T-helper 22 cell (primary cell): ENCODE measurements around the gene KIRREL3.
"Not testable (repeated sequence)": the region's sequence is repeated elsewhere in the genome, so short reads cannot be mapped to it uniquely, and the experiment has no call there.

Experiments
- DNase-seq: peaks from one replicate; pipeline ENCODE4 v3.0.0-alpha.2; 2020; ENCODE audit warnings: low read depth

KIRREL3 gene

GRCh38 chr11:126404367-126404766 lies 596.2 kb downstream of the KIRREL3 start:
- DNase-seq: no peak

GRCh38 chr11:126403658-126404057 lies 596.9 kb downstream of the KIRREL3 start:
- no peak for DNase-seq

DNA sequence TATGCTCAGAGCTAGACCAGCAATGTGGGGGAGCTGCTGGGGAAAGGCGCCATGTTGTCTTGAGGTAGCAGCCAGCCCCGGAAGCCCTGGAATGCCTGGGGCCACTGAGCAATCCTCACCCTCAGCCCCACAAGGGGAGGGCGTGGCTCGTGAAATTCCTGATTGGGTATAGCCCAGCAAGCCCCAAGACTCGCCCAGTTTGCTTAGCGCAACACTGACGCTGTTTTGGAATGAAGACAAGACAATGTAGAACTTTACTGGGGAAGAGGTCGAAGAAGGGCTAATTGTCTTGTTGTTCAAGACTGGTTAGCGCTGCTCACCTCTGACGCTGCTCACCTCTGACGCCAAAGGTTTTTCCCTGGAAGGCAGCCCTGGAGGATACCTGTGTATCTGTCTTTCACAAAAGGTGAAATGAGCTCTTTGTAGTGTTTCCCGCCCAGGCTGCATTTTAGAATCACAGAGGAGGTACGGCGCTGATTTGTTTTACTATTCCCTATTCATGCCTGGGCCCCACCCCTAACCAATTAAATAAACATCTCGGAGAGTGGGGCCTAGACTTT lies 597.5 kb downstream of the KIRREL3 start:
- DNase-seq: no peak

GRCh38 chr11:126400479-126400878 lies 600.1 kb downstream of the KIRREL3 start:
- no peak for DNase-seq

DNA sequence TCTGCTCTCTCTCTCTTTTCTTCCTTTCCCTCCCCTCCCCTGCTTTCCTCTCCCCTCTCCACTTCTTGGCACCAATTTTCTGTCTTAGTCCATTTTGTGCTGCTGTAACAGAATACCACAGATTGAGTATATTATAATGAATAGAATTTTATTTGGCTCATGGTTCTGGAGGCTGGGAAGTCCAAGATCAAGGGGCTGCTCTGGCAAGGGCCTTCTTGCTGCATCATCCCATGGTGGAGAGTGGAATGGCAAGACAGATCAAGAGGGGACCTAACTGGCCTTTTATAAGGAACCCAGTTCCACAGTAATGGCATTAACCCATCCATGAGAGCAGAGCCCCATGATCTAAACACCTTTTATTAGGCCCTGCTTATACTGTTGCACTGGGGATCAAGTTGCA lies 600.6 kb downstream of the KIRREL3 start:
- DNase-seq: no peak

DNA sequence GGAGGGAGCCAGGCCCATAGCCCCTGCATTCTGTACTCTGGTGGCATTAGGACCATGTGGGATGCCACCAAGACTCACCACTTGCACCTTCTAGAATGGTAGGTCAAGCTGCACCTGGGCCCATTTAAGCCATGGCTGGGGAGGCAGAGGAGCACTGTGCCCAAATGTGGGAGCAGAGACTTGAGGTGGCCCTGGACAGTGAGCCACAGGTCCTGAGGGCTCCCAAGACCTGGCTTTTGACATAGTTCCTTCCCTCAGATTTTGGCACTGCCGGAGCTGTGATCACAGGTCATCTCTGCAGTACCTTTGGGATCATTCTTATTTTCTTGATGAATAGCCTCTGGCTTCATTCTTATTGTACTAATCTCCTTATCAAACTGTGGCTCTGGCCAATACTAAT lies 601.8 kb downstream of the KIRREL3 start:
- DNase-seq: no peak

- DNase-seq: no peak
These were observed 602.3 kb downstream of the KIRREL3 start for GRCh38 chr11:126398296-126398695.

DNA sequence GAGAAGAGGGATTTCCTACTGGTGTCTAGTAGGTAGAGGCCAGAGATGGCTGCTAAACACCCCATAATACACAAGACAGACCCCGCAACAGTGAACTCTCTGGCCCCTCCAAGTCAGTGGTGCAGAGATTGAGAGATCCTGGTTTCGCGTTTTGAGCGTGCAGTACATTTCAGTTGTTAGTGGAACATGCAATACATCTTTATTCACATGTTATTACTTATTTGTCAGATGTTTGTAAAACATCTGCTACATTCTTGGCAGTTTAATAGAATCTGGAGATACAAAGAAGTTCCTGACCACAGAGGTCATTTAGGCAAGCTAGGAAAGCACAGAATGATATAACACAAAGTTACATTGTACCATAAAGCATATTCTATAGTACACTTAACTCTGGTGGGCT lies 603.6 kb downstream of the KIRREL3 start:
- no peak for DNase-seq

GRCh38 chr11:126396266-126396665 lies 604.3 kb downstream of the KIRREL3 start:
- not testable (repeated sequence) for DNase-seq

- DNase-seq: not testable (repeated sequence)
These were observed 604.8 kb downstream of the KIRREL3 start for GRCh38 chr11:126395784-126396183.

DNA sequence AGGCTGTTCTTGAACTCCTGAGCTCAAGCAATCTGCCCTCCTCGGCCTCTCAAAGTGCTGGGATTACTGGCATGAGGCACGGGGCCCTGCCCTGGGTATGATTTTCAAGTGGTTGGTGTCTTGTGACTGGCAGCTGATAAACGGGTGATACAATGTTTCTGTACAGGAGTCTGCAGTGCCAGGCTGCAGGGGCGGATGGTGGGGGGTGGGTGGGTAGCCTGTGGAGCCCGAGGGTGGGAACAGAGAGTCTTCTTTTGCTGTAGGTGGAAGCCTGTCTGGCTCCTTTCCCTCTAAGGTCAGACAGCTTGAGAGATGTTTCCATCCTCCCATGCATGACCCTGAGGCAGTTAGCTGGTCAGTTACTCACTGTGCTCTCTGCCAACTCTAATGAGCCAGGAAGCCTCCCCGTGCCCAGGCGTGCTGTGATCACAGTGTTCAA lies 605.9 kb downstream of the KIRREL3 start:
- not testable (repeated sequence) for DNase-seq

GRCh38 chr11:126394036-126394435 lies 606.5 kb downstream of the KIRREL3 start:
- no peak for DNase-seq

DNA sequence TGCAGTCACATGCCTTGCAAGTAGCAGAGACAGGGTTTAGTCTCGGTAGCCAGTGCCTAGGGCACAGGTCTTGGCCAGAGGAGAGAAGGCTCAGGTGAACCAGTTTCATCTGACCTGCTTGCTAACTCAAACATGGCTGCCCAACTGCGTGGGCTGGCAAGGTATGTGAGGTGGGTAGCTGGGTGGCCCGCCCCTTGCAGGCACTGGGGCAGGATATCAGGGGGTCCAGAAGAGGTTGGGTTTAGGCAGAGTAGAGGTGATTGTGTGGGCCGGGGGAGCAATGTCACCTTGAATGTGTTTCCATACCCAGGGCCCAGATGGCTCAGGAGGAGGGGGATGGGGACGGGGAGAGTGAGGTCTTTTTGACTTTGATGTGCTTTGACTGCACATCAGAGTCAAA lies 607.4 kb downstream of the KIRREL3 start:
- no peak for DNase-seq

DNA sequence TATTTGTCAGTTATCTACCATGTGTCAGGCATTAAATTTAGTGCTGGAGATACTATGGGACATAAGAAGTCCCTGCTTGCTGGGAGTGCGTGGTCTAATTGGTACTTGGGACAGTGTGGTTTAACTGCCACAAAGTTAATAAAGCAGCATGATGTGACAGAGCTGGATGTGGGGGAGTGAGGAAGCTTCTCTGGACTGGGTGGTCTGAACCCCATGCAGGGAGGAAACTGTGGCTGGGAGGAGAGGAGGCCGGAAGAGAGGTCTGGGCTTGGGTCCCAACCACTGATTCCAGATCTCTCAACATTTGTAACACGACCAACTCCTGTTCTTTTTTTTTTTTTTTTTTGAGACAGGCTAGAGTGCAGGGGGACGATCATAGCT lies 607.9 kb downstream of the KIRREL3 start:
- DNase-seq: no peak

DNA sequence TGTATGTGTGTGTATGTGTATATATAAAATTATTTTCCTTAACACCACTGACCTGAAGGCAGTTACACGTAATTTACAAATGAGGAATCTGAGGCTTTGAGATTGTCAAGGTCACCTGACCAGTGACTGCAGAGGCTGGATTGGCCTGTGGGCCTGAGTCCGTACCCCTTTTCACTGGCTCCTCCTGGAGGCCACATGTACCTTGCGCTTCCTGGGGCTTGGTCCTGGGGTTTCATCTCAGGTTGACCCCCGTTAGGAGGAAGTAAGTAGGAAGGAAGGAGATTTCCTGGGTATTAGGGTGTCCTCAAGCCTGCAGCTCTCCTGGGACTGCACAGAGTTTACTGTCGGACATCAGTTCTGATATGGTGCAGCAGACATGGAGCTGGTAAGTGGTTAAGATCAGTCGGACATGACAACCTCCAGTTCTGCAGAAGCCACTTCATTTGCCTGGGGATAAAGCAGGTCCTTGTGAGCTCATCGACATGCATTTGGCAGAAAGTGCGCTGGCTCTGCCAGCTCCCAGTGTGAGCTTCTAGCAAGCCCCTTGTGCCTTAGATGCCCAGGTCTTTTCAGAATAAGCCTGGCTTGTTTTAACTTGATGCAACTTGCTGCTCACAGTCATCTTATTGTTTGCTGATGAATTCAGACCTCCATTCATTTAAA lies 608.5 kb downstream of the KIRREL3 start:
- DNase-seq: no peak

DNA sequence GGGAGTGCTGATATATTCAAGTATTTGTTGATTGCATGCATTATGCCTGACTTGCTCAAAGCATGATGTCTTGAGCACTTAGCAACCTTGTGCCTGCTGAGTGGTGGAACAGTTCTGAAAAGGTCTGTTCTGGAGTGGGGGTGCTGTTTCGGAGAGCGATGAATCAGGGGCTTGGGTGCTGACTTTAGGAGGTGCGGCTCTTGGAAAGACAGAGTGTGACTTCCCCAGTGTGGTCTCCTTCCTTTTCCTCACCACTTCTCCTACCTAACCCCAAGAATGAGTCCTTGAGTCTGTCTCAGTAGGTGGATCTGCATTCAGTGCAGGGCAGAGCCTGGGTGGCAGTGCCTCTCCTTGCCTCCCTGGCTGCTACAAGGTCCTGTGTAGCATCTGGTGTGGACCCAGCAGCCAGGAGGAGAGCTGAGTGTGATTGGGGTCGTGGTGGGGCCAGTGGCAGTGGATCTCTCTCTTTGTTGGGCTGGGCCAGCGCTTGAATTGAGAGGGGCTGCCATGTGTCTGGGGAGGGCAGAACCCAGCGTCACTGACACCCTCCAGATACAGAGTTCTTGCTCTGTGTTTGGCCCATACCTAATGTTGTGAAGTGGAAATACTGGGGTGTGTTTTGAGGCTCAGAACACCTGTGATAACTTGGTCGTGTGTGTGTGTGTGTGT lies 609.1 kb downstream of the KIRREL3 start:
- DNase-seq: no peak

- no peak for DNase-seq
These were observed 610.2 kb downstream of the KIRREL3 start for GRCh38 chr11:126390272-126390867.

GRCh38 chr11:126387857-126388256 lies 612.7 kb downstream of the KIRREL3 start:
- DNase-seq: no peak

GRCh38 chr11:126386729-126387071 lies 613.9 kb downstream of the KIRREL3 start:
- DNase-seq: not testable (repeated sequence)

DNA sequence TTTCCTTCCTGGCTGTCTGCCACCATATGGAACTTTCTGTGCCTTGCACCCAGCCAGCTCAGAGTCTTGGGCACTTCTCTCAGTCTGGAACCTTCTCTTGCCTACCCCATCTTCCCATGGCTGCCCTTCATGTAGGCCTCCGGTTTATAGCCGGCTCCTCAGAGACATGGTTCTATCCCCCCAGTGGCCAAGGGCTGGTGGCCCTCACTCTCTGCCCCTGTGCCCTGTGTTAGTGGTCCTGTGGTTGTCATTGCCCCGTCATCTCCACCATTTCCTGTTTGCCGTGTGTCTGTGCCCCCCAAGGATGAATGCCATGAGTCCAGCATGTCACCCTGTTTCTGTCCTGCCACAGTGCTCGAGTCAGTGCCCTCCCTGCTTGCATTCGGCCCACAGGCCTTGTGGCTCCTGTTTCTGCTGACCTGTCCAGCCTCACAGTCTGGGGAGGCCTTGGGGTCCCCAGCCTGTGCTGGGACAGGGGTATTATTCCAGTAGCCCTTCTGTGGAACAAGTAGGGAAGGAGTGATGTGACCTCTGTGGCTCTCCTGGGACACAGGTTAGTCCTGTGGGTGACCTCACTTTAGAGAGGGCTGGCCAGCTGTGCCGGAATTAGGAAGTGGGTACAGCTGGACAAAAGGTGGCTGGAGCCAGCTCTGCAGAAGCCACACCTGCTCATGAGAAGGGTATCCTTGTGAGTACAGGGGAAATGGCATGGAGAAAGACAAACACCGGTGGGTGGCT lies 614.4 kb downstream of the KIRREL3 start:
- no peak for DNase-seq

DNA sequence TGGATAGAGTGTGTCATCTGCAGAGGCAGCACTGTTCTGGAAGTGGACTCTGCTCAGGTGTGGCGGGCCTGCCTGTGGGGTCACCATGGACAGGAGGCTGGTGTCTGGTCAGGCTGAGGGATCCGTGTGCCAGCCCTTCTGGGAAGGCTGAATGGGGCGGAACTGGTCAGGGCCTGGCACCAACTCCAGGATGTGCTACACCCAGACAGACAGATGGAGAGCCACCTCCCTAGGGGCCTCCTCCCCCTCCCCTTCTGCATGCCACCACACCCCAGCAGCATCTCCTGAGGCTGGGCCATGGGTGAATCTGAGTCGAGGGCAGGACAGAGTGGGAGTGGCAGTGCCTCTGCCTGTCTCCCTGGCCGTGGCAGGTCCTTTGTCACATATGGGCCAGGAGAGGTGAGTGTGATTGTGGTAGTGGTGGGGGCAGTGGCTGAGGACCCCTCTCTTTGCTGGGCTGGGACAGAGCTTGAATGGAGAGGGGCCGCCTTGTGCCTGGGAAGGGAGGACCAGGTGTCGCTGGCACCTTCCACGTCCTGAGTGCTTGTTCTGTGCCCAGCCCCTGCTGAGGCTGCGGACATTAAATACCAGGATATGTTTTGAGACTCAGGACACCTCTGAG lies 616.0 kb downstream of the KIRREL3 start:
- no peak for DNase-seq
